Smooth muscle cell of the coronary artery (primary cell): ENCODE measurements around the gene OXGR1. TPM values are rescaled to one million over a fixed set of nuclear protein-coding genes. Genes with fewer than 3 reads are reported as not detected.

ENCODE experiments used
- total RNA-seq: library from RNA; depleted of rRNA; stranded (reverse); fragments of >200 nt; gene quantifications from 2 replicates; pipeline ENCODE4 v1.2.3, GENCODE V29; 2014; ENCODE audit warnings: low replicate concordance

The OXGR1 gene
- not detected in 2 replicates for total RNA-seq

GRCh38 chr13:96994017-96994857 lies at the start of gene OXGR1:
Gene OXGR1 (minus strand): TSS chr13:96994476. CDS start chr13:96987759, 6,717 bp downstream.

Other genes starting within 250 kb of the OXGR1 start
- gene MBNL2, start 227.9 kb upstream of the OXGR1 start, total RNA-seq = 28.2 and 43.6 TPM in 2 replicates